ENCODE data around the gene ENPP7.
"Not testable (repeated sequence)": the region's sequence is repeated elsewhere in the genome, so short reads cannot be mapped to it uniquely, and the experiment has no call there.

The ENPP7 gene

DNA sequence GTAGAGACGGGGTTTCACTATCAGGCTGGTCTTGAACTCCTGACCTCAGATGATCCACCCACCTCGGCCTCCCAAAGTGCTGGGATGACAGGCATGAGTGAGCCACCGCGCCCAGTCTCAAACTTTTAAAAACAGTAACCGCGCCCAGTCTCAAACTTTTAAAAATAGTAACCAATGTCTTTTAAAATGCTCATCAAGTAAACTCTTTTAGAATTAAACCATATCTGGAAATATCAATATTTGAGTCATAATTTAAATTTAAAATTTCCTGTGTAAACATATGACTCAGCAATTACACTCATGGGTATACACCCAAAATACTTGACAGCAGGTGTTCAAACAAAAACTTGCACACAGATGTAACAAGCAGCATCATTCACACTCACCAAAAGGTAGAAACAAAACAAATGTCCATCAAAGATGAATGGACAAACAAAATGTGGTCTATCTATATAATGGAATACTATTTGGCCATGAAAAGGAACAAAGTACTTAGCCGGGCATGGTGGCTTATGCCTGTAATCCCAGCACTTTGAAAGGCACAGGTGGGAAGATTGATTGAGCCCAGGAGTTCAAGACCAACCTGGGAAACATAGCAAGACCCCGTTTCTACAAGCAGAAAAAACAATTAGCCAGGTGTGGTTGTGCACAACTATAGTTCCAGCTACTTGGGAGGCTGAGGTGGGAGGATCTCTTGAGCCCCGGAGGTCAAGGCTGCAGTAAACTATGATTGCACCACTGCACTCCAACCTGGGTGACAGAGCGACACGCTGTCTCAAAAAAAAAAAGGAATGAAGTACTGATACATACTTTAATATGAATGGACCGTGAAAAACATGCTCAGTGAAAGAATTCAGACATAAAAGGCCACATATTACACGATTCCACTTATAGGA, 20.2 kb downstream of the ENPP7 start:
- no peak for DNase-seq

DNA sequence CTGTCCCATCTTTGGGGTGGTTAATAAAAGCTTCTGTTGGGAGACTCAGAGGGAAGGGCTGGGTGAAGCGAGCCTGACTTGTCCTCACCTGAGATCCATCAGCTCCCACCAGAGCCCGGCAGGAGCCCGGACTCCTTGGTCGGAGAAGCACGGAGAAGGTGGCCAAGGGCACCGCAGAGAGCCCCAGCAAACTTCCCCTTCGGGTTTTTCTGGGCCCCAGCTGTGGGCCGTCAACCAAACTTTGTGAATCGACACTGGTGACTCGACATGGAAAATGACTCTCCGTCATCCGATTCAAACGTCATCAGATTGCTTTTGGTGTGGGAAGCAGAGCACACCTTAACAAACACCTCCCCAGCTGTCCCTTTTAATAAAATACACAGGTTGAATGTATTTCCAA, 21.4 kb downstream of the ENPP7 start:
- no peak for DNase-seq

DNA sequence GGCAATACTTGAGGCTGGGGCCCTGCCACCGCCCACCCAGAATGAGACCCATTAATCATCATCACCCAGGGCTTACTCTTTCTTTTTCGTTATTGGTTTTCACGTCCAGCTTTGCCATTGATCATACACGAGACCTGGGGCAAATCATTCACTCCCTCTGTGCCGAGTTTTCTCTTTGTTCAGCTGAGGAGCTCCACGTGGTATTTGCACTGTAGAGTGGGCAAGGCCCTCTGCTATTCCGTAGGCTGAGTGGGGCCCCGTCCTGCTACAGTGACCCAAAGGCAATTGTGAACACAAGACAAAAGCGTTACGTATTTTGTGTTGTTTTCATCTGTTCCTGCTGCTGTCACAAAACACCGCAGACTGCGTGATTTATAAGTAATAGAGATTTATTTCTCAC, 23.6 kb downstream of the ENPP7 start:
- DNase-seq = no peak

DNA sequence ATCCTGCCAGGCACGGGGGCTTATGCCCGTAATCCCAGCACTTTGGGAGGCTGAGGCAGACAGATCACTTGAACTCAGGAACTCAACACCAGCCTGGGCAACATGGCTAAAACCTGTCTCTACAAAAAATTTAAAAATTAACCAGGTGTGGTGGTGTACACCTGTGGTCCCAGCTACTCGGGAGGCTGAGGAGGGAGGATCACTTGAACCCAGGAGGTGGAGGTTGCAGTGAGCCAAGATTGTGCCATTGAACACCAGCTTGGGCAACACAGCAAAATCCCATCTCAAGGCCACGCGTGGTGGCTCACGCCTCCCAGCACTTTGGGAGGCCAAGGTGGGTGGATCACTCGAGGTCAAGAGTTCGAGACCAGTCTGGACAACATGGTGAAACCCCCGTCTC, 24.2 kb downstream of the ENPP7 start:
- DNase-seq = not testable (repeated sequence)

DNA sequence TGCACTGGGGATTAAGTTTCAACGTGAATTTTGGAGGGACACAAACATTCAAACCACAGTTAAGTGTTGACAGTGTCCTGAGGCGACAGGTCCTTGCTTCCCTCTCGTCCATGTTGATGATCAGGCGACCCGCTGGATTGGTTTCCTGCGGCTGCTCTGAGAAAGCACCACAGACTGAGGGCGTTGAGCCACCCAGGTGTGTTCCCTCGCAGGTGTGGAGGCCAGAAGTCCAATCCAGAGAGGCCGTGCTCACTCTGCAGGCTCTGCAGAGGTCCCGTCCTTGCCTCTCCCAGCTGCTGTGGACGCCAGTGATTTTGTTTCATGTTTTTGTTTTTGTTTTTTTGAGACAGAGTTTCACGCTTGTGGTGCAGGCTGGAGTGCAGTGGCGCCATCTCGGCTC, 24.8 kb downstream of the ENPP7 start:
- DNase-seq = no peak

DNA sequence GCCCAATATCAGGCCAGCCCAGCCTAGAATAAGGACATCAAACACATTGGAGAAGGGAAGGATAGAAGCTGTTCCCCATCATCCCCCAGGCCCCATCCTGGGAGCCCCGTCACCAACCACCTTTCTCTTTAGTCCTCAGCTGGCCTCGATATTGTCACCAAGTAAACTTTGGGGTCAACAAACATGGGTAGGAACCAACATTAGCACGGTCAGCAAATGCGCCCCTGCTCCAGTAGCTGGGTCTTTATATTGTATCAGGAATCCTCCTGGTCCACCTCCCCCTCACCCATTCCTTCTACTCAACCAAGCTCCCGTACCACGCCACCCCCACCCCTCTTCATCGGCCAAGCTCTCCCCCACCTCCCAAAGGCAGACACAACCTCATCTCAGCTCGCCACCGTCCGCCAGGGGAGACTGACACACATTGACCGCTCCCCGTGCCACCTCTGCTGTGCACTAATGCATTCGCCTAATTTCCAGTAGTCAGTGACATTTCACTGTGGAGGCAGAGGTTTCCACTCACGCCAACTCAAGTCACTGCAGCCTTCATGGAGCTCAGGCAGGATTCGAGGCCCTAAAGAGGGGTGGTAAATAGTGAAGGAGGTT, 26.5 kb downstream of the ENPP7 start:
- DNase-seq = no peak

DNA sequence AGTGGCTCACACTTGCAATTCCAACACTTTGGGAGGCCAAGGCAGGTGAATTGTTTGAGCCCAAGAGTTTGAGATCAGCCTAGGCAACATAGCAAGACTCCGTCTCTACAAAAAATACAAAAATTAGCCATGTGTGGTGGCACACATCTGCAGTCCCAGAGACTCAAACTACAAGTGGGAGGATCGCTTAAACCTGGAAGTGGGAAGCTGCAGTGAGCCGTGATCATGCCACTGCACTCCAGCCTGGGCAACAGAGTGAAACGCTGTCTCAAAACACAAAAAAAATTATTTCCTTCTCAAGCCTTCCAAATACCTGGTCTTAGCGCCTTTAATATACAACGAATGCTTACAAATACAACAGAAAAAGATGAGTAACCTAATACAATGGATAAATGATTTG, 27.5 kb downstream of the ENPP7 start:
- DNase-seq = no peak

DNA sequence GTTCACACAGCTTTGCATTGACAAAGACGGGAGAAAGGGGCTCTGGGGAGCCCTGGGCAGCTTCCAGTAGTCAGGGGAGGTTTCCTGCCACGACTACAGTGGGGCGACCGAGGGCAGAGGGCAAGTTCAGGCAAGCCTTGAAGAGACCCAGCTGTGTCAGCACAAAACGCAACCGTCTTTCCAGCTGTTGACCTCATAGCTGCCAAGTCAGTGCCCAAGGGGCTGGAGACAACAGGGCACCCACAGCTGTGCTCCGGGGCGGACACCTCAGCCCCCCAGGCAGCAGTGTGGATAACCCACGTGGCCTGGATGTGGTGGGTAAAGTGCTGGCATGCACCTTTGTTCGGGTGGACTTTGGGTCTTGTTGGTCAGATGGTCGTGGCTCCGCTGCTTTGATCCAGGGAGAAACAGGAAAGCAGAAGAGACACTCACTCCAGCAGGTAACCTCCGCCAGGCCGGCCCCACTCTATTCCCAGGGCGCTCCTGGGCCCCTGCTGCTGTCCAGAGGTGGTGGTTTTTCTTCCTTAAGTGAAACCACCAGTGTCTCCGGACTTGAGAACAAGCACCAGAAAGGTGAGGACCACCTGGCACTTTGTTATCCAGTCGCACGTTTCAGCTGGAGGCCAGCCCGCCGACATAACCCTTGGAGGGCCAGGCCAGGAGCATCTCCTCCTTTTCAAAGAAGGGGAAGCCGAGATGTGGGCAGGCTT, 29.6 kb downstream of the ENPP7 start:
- no peak for DNase-seq

DNA sequence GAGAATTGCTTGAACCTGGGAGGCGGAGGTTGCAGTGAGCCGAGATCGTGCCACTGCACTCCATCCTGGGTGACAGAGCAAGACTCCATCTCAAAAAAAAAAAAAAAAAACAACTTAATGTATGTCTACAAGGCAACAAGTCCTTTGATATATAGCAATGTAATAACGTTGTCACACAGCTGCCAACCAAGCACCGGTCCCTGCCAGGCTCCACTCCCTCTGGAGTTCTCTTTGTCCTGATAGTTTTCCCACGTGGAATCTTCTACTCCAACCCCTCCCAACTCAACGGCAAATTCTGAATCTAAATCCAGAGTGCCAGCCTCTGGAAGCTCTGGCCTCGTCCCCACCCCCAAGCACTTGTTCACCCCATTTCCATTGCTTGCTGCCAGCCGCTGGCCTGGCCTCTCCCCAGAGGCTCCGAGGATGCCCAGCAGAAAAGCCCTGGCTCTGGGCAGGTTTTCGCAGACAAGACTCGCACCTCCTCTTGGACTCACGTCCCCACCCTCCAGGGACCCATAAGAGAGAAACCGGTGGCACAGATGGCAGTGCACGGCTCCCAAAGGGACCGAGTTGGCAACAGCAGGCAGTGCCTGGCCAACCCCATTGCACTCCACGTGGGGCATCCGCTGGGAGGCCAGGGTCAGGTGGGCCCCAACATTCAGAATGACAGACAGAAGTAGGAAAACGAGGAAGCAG, 31.3 kb downstream of the ENPP7 start:
- DNase-seq = no peak

DNA sequence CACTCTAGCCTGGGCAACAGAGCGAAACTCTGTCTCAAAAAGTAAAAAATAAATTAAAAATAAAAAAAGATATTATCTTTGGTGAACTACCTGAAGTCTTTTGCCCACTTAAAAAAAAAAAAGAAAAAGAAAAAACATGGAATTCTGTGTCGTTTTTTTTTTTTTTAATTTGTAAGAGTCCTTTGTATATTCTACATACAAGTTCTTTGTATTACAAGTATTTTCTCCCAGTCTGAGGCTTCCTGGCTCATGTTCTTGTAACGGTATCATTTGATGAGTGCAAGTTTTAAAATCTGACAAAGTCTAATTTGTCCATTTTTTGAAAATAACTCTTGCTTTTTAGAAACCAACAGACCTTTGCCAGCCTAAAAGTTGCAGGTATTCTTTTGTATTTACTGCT, 35.0 kb downstream of the ENPP7 start:
- DNase-seq = no peak

DNA sequence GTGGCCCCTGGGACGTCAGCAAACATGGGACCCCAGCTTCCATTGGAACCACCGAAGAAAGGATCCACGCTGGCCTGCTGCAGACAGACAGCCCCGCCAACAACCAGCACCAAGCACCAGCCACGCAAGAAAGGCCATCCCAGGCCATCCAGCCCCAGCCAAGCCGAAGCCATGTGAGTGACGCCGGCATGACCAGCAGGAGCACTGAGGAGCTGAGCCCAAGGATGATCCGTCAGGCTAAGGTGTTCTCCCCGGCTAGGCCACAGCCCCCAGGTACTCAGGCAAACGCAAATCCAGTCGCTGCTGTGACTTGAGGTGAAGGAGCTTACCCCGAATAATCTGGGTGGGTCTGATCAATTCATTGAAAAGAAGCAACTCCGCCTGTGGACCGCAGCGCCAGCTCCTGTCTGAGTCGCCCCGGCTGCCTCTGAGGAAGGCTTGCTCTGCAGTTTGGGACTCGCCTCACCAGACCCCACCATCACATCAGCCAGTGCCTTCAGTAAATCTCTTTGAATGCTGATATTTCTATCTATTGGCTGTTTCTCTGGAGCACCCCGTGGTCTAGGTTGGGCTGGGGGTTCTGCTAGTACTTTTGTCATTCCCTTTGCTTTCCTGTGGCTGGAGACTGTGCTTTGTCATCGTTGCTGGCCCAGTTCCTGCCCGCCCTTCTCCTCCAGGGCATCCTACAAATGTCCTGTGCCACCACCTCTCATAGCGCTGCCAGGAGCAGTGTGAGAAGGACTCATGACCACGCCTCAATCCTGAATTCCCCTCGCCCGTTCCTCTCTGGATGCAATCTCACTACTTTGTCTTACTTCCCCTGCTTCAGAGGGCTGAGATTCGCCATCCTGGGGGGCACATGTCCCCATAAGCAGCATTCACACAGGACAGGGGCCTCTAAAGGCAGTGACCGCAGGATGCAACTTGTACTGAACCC, 39.1 kb downstream of the ENPP7 start:
- DNase-seq = no peak

DNA sequence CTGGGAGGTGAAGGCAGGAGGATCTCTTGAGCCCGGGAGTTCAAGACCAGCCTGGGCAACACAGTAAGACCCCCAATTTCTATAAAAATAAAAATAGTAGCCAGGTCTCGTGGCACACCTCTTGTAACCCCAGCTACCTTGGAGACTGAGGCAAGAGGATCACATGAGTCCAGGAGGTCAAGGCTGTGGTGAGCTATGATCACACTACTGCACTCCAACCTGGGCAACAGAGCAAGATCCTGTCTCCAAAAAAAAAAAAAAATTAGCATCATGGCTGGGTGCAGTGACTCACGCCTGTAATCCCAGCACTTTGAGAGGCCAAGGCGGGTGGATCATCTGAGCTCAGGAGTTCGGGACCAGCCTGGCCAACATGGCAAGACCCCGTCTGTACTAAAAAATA, 40.5 kb downstream of the ENPP7 start:
- DNase-seq = no peak

DNA sequence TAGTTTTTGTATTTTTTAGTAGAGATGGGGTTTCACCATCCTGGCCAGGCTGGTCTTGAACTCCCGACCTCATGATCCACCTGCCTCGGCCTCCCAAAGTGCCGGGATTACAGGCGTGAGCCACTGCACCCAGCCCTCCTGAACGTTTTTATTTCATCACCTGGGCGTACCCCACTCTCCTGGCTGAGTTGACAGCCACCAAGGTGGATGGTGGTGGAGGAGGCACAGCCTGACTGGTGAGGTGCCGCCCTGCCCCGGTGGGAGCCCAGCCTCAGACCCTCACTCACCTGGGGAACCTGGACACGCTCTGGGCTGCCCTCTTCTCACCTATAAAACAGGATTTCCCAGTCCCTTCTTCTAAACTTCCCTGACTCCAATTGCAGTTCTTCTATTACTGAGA, 42.0 kb downstream of the ENPP7 start:
- not testable (repeated sequence) for DNase-seq

DNA sequence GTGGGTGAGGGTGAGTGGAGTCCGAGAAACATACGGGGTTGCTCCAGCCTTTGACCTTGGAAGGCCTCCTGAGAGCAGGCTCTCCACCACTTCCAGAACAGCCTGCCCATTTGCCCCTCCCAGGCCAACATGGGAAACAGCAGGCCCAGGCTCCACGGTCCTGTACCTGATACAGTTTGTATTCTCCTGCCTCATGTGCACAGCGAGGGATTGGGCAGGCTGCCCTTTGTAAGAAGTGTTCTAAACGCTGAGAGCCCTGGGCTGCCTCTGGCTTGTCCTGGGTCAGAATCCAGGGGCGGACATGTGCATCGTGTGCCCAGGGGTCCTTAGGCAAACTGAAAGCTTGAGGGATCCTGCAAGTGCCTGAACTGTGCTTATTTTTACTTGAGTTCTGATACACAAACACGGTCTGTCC, 43.8 kb downstream of the ENPP7 start:
- DNase-seq = no peak

DNA sequence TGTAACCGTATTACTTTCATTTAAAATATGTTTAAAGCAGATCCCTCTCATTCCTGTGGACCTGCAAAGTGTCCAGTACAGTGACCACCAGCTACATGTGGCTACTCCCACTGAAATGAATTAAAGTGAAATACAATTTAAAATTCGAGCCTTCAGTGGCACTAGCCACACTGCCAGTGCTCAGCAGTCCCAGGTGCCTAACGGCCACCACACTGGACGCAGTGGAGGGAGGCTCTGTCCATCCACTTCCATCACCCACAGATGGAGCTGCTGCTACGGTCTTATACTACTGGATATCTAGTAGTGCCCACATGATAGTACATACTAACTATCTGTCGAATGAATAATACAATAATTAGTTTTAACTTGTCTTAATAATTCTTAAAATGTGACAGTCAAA, 44.9 kb downstream of the ENPP7 start:
- no peak for DNase-seq

DNA sequence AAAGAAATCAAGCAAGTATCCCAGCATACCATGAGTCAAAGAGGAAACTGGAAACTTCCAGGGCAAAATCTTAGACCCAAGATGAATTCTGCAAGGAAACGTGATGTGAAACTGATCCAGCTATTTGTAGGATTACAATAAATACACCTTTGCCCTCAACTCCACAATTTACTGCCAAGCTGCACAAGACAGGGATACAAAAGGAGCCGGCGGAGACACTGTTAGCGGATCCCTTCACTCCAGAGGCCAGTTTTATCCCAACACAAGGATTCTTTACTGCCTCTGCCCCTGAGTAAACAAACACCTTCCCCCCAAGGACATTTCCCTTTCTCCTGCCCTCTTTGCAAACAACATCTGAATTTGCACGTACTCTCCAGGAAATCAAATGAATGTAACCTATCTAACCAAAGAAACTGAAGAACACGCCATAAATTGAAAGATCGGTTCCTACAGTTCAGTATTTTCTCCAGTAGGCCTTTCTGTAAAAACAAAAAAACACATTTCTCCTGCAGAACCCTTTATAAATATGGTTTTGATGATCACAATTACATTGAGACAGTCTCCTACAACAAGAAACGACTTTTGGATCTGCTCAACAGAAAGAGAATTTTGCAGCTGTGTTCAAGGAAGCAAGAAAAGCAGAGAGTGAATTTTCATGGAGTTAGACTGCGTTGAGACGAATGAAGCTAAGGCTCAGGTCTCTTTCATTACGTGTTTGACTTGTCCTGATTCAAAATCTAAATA, 45.8 kb downstream of the ENPP7 start:
- DNase-seq = no peak

DNA sequence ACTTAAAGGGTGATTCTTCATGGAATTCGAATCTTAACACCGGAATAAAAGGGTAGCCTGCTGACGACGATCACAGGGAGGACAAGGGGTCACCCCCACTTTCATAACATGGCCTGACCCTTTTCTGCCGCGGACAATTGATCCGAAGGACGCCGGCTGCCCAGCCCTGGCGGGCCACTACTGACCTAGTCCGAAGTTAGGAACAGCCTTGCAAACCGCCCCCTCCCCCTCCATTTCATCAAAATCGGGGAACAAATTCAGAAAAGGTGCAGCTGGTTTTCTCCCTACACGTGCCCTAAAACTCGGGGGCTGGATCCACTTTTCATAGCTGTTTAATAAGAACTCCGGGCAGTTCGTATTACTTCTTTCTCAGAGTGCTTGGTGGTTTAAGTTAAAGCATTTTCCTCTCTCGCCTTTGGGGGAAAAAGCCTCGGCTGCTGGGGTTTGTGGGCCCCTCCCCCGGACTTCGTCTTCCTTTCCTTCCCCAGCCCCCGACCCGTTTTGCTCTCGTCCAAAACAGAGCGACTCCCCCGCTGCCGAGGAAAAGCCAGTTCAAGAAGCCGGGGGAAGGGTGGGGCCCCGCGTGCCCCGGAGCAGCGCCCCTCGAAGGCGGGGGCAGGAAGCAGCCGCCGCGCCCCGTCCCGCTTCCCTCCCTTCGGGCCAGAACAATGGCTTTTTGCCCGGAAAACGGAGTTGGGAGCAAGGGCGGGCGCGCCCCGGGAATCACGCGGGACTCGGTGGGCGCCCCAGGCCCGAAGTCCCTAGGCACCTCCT, 46.6 kb downstream of the ENPP7 start:
- peak; percentile 84 for DNase-seq

DNA sequence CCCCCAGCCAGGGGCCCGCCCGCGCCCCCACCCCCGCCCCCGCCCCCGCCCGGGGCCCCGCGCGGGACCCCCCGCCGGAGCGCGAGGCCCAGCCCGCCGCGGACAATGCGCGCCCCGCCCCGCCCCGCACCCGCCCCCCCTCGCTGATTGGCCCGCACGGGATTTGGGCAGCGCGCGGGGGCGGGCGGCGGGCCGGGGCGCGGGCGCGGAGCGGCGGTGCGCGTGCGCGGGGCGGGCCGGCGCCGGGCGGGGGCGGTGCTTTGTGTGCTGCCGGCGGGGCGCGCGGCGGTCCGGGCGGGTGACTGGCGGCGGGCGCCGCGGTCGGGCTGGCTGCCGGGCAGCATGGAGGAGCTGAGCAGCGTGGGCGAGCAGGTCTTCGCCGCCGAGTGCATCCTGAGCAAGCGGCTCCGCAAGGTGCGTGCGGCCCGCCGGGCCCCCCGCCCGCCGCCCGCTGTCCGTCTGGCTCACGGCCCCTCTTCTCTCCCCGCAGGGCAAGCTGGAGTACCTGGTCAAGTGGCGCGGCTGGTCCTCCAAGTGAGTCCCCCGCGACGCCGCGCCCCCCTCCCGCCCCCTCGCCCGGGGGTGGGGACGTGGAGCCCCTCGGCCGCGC, 47.3 kb downstream of the ENPP7 start, which contains the start of gene CBX2:
Gene CBX2, plus strand, starts transcription at position 255 of the 610 bp plus-strand sequence. Its CDS starts 88 bp downstream, at position 343.
- peak; percentile 86 for DNase-seq

DNA sequence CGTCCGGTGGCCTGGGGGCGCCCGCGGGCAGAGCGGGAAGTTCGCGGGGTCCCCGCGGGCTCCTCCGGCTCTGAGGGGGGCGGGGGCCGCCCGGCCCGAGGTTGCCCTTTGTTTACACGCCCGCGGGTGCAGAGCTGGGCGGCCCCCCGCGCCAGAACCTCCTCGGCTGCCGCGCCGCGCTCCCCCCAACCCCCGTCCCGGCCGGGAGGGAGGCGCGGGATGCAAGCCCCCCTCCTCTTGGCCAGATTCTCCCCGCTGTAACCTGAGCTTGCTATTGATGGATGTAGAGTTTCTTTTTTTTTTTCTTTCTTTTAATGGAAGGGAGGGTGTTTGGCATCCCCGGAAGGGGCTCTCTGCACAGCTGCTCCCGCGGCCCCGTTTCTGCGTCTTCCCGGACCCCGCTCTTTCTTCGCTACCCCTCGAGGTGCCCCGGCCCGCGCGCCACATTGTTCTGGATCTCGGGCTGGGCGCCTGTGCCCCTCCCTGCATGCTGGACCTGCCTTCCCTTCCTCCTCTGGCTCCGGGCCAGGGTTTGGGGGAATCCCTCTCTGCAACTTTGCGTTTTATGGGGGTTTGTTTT, 47.9 kb downstream of the ENPP7 start:
- DNase-seq = peak; percentile 68

Data from right hindlimb (tissue), 1 donor.